HFFc6 (cell line): ENCODE results near the gene ACMSD. TPM values are rescaled to one million over a fixed set of nuclear protein-coding genes. Genes with fewer than 3 reads are reported as not detected.

Experiments
- DNase-seq: peaks from one replicate; pipeline ENCODE4 v3.0.0-alpha.2; 2018
- H3K27ac Mint-ChIP-seq: 2 replicates; pipeline ENCODE4 v1.8.0; 2020; ENCODE audit warnings: mild to moderate bottlenecking, mixed read lengths
- H3K27me3 Mint-ChIP-seq: 2 replicates; pipeline ENCODE4 v1.8.0; 2021; ENCODE audit warnings: mild to moderate bottlenecking, moderate library complexity, mixed read lengths; ENCODE audit not compliant: insufficient read depth
- H3K36me3 Mint-ChIP-seq: 2 replicates; pipeline ENCODE4 v1.8.0; 2021; ENCODE audit warnings: low read depth, mixed read lengths
- H3K4me1 Mint-ChIP-seq: 2 replicates; pipeline ENCODE4 v1.8.0; 2020; ENCODE audit warnings: low read depth, mixed read lengths
- H3K4me3 Mint-ChIP-seq: 2 replicates; pipeline ENCODE4 v1.8.0; 2020; ENCODE audit warnings: mild to moderate bottlenecking, moderate library complexity, mixed read lengths
- H3K9me3 Mint-ChIP-seq: 2 replicates; pipeline ENCODE4 v1.8.0; 2020; ENCODE audit warnings: mild to moderate bottlenecking, mixed read lengths
- total RNA-seq, 6 experiments: library from RNA; stranded (reverse); fragmentation: NEBNext Ultra II Directional; extraction: Animal tissue kit (Norgen Biotek cat#: 25700); gene quantifications; 2 replicates in 1 of 6; 3 replicates in 5 of 6; pipeline ENCODE4 v1.2.3, GENCODE V29; 2021
- TF ChIP-seq, protein P1 (sequence below): fragments of 200-600 bp; sonication (generic); IDR thresholded peaks from 2 replicates; pipeline ENCODE4 v1.5.0; 2021; ENCODE audit warnings: antibody characterized with exemption, mild to moderate bottlenecking

Gene ACMSD
- total RNA-seq, 6 experiments from 2014 or later = not detected

DNA sequence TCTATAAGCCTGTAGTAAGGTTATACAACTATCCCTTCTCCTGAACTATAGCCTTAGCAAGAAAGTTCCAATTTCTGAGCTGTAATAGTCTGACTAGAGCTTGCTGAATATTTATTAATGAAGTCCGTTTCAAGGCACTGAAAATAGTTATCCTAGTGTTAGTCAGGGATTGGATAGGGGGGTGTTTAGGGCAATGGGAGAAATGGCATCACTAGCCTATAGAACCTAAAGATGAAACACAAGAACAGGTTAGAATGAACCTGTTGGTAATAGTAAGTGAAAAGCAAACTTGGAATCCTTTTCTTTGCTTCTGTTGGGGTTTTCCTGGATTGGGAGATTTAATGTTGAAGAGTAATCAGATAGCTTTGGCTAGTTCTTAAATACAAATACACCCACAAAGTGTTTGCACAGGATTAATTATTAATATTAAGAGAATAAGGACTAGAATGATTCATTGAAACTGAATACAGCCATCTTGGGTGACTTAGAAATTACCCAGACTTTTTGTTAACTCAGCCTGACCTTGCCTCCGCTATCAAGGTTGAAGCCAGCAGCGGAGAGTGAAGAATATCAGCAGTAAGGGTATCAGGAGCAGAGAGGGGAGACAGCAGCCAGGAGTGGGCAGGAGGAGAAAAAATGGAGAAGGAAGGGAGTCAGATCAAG lies 94.6 kb downstream of the ACMSD start:
- no peak for DNase-seq
- H3K27me3 Mint-ChIP-seq = no peaks in the 10 kb centered on the region; the same call in 1 of the 2 replicates
- no peaks in the 10 kb centered on the region for H3K9me3 Mint-ChIP-seq
- peaks cover 38% of the 10 kb centered on the region for H3K4me1 Mint-ChIP-seq
- peak overlapping the region; percentile 8; the same call in 1 of the 2 replicates for H3K27ac Mint-ChIP-seq
- no peak overlapping the region for H3K4me3 Mint-ChIP-seq
- H3K36me3 Mint-ChIP-seq = peaks cover 5% of the 10 kb centered on the region; the same call in 1 of the 2 replicates
- TF ChIP-seq, protein P1, sequence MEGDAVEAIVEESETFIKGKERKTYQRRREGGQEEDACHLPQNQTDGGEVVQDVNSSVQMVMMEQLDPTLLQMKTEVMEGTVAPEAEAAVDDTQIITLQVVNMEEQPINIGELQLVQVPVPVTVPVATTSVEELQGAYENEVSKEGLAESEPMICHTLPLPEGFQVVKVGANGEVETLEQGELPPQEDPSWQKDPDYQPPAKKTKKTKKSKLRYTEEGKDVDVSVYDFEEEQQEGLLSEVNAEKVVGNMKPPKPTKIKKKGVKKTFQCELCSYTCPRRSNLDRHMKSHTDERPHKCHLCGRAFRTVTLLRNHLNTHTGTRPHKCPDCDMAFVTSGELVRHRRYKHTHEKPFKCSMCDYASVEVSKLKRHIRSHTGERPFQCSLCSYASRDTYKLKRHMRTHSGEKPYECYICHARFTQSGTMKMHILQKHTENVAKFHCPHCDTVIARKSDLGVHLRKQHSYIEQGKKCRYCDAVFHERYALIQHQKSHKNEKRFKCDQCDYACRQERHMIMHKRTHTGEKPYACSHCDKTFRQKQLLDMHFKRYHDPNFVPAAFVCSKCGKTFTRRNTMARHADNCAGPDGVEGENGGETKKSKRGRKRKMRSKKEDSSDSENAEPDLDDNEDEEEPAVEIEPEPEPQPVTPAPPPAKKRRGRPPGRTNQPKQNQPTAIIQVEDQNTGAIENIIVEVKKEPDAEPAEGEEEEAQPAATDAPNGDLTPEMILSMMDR = no peak

DNA sequence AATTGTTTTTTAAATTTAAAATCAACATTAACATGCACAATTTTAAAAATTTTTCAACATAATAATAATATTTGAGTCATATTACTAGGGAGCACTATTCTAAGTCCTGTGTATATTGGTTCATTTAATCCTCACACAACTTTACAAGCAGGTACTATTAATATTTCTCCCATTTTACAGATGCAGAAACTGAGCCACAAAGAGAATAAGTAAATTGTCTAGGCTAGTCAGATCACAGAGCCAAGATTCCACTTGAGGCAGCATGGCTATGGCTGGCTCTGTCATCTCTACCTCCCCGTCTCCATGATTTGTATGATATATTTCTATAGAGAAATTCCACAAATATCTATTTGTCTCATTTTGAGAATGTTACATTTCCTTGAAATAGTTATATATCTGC lies 95.3 kb downstream of the ACMSD start:
- Mint-ChIP-seq H3K27ac (no peak overlapping the region), H3K27me3 (no peaks in the 10 kb centered on the region; the same call in 1 of the 2 replicates), H3K4me3 (no peak overlapping the region), H3K4me1 (peaks cover 33% of the 10 kb centered on the region), H3K9me3 (no peaks in the 10 kb centered on the region), H3K36me3 (peaks cover 5% of the 10 kb centered on the region; the same call in 1 of the 2 replicates)
- TF ChIP-seq, protein P1 = no peak
- DNase-seq = no peak

DNA sequence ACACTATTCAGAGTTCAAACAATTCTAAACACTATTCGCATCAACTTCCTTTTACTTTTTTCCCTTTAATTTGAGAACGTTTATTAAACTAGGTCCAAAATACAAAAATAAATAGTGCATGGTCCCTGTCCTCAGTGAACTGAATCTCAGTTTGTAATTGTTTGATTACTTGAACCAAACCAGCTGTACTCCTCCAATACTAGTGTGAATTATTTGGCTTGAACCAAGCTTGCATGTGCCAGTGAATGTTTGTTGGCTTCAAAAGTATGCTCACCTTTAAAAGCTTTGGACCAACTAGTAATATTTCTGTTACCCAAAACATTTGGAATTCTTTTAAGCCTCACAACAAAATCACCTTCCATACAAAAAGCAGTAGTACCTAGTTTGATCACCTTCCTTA lies 95.7 kb downstream of the ACMSD start:
- peaks cover 33% of the 10 kb centered on the region for H3K4me1 Mint-ChIP-seq
- H3K36me3 Mint-ChIP-seq = peaks cover 5% of the 10 kb centered on the region; the same call in 1 of the 2 replicates
- no peak overlapping the region for H3K4me3 Mint-ChIP-seq
- TF ChIP-seq, protein P1 = no peak
- H3K27me3 Mint-ChIP-seq = no peaks in the 10 kb centered on the region; the same call in 1 of the 2 replicates
- H3K9me3 Mint-ChIP-seq = no peaks in the 10 kb centered on the region
- peak overlapping the region; percentile 43; the same call in 1 of the 2 replicates for H3K27ac Mint-ChIP-seq
- no peak for DNase-seq

DNA sequence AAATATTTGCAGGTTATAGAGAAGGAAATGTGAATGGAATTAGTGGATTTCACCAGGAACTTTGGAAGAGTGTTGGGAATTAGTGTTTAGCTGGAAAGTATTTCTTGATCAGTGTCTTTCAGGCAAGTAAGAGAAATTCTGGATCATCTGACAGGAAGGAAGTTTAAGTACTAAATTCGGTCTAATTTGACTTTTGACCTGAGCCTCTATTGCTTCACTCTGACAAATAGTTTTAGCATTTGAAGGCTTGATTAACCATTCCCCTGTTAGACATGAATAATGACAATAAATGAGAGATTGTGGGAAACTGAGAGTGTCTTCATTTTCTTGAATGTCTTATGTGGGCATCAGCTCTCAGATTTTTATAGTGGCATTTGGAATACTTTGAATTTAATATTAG lies 96.2 kb downstream of the ACMSD start:
- Mint-ChIP-seq H3K9me3 (no peaks in the 10 kb centered on the region), H3K36me3 (peaks cover 7% of the 10 kb centered on the region; the same call in 1 of the 2 replicates), H3K27ac (peak overlapping the region; percentile 43), H3K27me3 (no peaks in the 10 kb centered on the region; the same call in 1 of the 2 replicates), H3K4me3 (no peak overlapping the region), H3K4me1 (peaks cover 33% of the 10 kb centered on the region)
- TF ChIP-seq, protein P1 = no peak
- no peak for DNase-seq

DNA sequence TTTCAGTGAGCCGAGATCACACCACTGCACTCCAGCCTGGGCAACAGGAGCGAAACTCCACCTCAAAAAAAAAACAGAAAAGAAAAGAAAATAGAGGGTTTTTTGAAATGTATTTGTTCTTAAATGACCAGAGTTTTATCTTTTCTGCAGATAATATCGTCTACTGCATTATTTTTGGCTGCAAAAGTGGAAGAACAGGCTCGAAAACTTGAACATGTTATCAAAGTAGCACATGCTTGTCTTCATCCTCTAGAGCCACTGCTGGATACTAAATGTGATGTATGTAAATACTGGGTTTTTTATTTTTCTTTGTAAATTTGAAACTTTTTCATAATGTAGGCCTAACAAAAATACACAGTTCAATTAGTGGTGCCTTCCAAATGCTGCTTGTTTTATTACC lies 98.3 kb downstream of the ACMSD start:
- peaks cover 22% of the 10 kb centered on the region for H3K4me1 Mint-ChIP-seq
- no peak overlapping the region for H3K4me3 Mint-ChIP-seq
- DNase-seq = no peak
- peaks cover 10% of the 10 kb centered on the region; the same call in 1 of the 2 replicates for H3K36me3 Mint-ChIP-seq
- H3K27me3 Mint-ChIP-seq = no peaks in the 10 kb centered on the region
- no peaks in the 10 kb centered on the region for H3K9me3 Mint-ChIP-seq
- TF ChIP-seq, protein P1 = no peak
- H3K27ac Mint-ChIP-seq = no peak overlapping the region
